C4-2B (cell line): ENCODE results near the gene TEDC2.

ENCODE experiments used
- H3K27ac ChIP-seq: fragments of 450-650 bp; 2 replicates; pipeline ENCODE4 v1.5.1; 2017
- ZFX ChIP-seq: fragments of 450-650 bp; IDR thresholded peaks from 2 replicates; pipeline ENCODE4 v1.6.1; 2017
- TF ChIP-seq, protein P1 (sequence below): fragments of 450-650 bp; conservative IDR thresholded peaks from 2 replicates; pipeline ENCODE4 v1.5.1; 2017; ENCODE audit warnings: mild to moderate bottlenecking

Gene TEDC2

GRCh38 chr16:2512735-2513404 lies 53.0 kb downstream of the TEDC2 start:
- TF ChIP-seq, protein P1, sequence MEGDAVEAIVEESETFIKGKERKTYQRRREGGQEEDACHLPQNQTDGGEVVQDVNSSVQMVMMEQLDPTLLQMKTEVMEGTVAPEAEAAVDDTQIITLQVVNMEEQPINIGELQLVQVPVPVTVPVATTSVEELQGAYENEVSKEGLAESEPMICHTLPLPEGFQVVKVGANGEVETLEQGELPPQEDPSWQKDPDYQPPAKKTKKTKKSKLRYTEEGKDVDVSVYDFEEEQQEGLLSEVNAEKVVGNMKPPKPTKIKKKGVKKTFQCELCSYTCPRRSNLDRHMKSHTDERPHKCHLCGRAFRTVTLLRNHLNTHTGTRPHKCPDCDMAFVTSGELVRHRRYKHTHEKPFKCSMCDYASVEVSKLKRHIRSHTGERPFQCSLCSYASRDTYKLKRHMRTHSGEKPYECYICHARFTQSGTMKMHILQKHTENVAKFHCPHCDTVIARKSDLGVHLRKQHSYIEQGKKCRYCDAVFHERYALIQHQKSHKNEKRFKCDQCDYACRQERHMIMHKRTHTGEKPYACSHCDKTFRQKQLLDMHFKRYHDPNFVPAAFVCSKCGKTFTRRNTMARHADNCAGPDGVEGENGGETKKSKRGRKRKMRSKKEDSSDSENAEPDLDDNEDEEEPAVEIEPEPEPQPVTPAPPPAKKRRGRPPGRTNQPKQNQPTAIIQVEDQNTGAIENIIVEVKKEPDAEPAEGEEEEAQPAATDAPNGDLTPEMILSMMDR, result no peak
- TF ChIP-seq ZFX, result no peak
- peak overlapping the region; percentile 95 for H3K27ac ChIP-seq

GRCh38 chr16:2513405-2514332 lies 53.8 kb downstream of the TEDC2 start, which contains the start of gene ATP6V0C:
Gene ATP6V0C, plus strand, starts transcription at chr16:2513952. Its CDS starts 152 bp downstream, at chr16:2514104.
- TF ChIP-seq, protein P1, result no peak
- TF ChIP-seq ZFX, result 0 out of 2 replicates have a peak, but pooled peaks have one; percentile 19
- H3K27ac ChIP-seq, result peak within 1 kb of the TSS; percentile 95
